DMS53 treated with DMSO at 0.1 percent for 48 hours (cell line): ENCODE measurements around the gene BCL2L15.
"Not testable (repeated sequence)": the region's sequence is repeated elsewhere in the genome, so short reads cannot be mapped to it uniquely, and the experiment has no call there.

ENCODE experiments used
- DNase-seq: peaks from one replicate; lab custom pipeline; 2025; ENCODE audit not compliant: unreplicated experiment; lab: John Stamatoyannopoulos, UW

The BCL2L15 gene

DNA sequence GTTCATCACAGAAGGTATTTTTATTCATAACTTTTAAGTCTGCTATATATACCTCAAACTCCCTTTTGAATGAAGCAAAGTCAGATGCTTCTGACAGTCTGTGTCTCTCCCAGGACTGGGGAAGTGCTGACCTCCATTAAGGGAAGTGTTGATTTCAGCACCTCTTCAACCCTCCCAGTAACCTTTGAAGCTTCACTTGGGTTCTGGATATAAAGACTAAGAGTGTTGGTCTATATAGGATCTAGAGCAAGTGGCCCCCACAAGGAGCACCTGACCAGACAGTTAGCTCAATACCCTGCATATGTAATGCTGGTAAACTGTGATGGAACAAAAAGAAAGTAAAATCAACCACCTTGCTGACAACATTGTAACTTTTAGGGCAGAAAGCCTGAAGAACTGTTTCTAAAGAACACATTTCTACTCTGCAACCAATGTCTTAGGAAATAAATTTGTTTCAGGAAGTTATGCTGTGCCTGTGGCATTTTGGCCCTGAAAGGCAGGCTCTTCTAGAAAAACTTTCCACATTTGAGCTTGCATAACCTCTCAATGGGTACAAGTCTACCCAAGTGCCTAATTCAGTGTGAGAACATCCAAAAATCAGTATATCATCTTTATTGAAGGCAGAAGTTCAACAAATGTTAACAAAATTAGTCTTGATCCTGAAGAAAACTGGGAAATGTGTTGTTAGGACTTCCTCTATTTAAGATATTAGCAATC lies 15.0 kb downstream of the BCL2L15 start:
- no peak for DNase-seq

DNA sequence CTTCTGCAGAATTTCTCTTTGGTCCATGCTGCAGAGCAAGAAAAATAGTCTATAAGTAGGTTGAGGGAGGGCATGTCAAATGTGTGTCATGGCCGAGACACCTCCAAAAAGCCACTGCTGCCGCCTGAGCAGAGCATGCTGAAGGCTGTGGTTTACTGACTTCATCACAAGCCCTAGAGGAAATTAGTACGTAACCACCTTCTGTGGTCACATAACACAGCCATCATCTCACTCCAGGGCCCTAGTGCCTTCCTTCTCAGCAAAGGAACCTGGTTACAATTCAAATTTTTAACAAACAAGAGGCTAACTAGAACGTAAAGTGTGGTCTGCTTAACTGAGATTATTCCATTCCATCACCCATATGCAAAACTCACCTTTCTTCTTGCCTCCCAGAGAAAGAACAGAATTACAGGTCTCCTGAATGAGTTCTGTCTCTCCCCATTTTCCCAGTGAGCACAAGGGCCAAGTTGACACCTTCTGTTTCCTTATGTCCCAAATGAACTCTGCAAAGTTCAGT lies 15.7 kb downstream of the BCL2L15 start, which contains the start of gene PTPN22:
Gene PTPN22 (minus strand): TSS at position 116 of the 517 bp plus-strand sequence.
- no peak for DNase-seq

DNA sequence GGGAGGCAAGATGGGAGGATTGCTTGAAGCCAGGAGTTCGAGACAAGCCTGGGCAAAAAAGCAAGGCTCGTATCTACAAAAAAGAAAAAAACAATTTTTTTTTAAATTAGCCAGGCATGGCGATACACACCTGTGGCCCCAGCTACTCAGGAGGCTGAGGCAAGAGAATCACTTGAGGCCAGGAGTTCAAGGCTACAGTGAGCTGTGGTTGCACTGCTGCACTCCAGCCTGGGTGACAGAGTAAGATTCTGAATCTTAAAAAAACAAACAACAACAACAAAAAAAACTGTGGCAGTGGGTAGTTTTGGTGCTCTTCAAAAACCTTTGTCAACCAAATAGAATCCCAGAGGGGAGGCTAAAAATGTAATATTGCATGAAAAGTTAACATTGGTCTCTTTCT lies 16.6 kb downstream of the BCL2L15 start:
- no peak for DNase-seq

DNA sequence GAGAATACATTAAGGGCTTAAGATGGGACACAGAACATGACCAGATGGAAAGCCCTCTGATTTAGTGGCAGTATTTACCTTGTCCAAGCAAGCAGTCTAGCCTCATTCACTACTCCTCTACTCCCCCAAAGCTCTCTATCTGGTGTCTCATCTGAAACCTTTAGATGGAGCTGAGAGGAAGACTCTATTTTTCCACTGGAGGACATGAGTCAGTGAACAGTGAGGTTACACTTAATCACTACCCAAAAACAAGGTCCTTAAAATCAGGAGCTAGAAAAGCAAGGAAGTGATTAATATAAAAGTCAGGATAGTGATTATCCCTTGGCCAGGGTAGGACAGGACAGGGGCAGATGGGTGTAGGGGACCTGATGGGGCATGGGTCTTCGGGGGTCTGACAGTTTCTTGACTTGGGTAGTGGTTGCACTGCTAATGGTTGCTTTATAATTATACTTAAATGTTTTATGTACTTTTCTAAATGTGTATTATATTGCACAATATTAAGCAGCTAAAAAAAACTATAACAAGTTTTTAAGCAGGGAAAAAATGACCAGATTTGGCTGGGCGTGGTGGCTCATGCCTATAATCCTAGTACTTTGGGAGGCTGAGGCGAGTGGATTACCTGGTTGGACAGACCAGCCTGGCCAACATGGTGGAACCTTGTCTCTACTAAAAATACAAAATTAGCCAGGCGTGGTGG lies 18.8 kb downstream of the BCL2L15 start:
- no peak for DNase-seq

DNA sequence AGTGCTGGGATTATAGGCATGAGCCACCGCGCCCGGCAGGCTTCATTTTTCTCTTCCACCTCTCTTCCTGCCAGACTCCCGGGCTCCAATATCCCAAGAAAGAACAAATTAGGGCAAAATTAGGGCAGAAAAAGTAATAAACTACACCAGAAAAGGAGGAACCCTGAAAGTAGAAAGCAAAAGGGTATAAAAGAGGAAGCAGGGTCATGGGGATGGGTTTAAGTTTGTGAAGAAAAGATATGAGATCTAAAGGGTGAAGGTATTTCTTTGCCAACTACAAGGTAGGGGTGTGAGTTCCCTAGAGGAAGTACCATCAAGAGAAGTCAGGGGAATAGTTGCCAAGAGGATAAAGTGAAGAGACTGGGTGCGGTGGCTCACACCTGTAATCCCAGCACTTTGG lies 25.7 kb downstream of the BCL2L15 start:
- DNase-seq = no peak

DNA sequence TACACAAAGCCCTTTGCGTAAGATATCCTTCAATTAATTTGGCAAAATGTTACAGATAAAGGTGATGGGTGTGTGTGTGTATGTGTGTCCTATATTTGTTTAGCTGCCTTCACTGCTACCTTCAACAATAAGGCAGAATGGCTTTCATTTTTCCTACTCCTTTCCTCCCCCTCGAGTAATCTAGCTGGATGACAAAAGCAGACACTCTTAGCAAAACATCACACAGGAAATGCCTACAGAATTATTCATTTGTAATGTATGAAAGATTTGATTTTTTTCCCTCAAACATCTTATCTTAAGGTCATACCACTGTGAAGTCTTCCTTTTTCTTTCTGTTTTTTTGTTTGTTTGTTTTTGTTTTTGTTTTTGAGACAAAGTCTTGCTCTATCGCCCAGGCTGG lies 26.5 kb downstream of the BCL2L15 start:
- no peak for DNase-seq

DNA sequence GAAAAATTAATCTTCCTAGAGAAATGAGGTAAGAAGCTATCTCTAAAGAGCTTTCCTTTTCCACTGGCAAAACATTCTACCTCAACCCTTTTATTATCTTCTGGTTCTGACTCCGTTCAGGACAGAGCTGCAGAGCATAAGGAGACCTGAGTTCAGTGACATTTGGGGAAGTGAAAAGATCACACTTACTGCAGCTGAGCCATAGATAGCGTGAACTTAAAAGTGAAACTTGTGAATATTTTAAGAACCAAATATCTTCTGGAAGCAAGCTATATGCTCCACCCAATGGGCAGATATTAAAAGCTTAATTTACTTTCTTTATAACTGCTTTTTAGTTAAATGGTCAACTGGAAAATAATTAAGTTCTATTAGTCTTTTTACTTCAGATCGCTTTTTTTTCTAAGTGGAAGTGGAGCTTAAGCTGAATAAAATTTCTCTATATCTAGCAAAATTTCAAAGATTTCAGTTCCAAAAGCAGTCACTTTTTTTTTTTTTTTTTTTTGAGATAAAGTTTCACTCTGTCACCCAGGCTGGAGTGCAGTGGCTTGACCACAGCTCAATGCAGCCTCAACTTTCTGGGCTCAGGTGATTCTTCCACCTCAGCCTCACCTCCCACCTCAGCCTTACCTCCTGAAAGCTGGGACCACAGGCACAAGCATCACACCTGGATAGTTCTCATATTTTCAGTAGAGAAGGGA lies 27.8 kb downstream of the BCL2L15 start:
- no peak for DNase-seq

DNA sequence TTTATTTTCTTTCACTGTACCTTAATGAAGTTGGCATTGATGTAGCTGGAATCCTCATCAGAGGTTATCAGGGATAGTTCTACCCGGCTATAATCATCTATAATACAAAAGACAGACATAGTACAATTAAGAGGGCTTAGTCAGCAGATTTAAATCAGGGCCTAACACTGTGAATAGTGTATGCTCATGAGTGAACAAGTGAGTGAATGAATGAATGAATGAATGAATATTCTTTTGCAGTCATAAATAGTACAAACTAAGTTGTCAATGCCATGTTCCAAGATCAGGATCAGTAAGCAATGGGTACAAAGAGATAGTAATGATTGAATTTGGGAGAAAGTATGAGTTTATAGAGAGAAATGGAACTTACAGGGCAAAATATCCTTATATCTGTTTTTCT lies 28.4 kb downstream of the BCL2L15 start:
- DNase-seq = no peak

DNA sequence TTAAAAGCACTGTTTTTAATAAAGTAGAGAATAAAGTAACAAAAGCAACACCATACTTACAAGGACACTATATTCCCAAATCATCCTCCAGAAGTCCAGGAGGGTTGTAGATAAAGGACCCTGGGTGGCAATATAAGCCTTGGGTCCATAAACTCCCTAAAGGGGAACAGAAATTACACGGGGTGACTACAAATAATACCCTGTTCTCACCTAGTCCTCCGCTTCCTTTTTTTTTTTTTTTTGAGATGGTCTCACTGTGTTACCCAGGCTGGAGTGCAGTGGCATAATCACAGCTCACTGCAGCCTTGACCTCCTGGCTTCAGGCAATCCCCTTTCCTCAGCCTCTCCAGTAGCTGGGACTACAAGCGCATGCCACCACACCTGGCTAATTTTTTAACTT lies 29.0 kb downstream of the BCL2L15 start:
- no peak for DNase-seq

DNA sequence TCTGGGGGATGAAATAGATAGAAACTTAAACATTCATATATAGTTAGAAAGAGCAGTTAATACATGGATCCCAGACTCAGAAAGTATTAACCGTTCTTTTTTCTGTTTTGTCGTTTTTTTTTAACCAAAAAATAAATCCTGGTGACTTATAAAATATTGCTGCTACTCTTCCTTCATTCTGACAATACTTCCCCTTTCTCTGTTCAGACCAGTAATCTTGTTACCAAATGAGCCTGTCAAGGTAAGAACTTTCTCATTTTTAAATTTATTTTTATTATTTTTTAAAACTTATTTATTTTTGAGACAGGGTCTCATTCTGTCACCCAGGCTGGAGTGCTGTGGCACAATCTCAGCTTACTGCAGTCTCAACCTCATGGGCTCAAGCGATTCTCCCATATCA lies 29.6 kb downstream of the BCL2L15 start:
- DNase-seq = no peak

DNA sequence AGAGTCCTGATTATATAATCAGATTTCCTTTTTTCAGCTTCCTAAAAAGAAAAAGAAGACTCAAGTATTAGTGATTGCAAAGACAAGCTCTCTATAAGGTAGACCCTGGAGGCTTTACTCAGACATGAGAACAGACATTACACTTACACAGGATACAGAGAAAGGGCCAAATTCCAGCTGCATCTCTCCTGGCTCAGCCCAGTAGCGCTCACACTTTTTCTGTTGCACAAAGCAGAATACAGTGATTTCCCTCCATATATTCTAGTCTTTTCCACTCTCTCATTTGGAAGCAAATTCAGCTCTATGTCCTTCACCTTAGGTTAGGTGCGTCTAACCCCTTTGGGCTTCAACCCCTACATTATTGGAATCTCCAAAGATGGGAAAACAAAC lies 31.0 kb downstream of the BCL2L15 start:
- DNase-seq = no peak

DNA sequence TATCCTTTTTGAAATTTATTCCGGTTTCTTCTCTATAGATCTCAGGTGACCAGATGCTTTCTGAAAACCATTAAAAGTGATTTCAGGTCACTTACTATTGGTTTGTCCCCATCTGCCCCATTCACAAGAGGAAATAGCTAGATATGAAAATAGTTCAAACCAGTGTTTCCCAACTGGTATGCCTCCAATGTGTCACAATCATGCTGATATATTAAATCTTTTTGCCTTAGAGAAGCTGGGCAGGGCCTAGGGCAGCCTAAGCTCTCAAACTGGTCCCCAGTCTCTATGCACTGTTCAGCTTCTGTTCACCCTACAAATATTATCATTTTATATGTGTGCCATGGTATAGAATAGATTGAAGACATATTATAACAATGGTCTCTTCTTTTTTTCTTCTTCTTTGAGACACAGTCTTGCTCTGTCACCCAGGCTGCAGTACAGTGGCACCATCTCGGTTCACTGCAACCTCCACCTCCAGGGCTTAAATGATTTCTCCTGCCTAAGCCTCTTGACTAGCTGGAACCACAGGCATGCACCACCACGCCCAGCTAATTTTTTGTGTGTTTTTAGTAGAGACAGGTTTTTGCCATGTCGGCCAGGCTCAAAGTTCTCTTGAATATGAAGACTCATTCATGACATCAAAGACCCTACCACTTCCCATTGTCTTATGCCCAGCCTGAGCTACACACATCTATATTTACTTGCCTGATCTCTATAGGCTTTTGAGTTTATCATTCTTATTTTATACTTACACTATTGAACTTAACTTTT lies 31.6 kb downstream of the BCL2L15 start:
- DNase-seq = no peak

GRCh38 chr1:113854234-113854633 lies 33.1 kb downstream of the BCL2L15 start:
- no peak for DNase-seq

DNA sequence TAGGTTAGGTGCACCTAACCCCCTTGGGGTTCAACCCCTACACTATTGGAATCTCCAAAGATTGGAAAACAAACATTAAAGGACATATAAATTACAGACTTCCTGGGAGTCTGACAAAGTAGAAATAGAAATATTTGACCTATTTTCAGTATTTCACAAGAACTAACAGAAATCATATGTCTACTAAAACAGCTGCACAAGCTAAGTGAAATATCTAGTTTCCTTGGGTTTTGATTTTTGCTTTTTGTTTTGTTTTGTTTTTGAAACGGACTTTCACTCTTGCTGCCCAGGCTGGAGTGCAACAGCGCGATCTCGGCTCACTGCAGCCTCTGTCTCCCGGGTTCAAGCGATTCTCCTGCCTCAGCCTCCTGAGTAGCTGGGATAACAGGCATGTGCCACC lies 34.7 kb downstream of the BCL2L15 start:
- not testable (repeated sequence) for DNase-seq

GRCh38 chr1:113850127-113850796 lies 37.1 kb downstream of the BCL2L15 start:
- no peak for DNase-seq

GRCh38 chr1:113849072-113849471 lies 38.3 kb downstream of the BCL2L15 start:
- no peak for DNase-seq

DNA sequence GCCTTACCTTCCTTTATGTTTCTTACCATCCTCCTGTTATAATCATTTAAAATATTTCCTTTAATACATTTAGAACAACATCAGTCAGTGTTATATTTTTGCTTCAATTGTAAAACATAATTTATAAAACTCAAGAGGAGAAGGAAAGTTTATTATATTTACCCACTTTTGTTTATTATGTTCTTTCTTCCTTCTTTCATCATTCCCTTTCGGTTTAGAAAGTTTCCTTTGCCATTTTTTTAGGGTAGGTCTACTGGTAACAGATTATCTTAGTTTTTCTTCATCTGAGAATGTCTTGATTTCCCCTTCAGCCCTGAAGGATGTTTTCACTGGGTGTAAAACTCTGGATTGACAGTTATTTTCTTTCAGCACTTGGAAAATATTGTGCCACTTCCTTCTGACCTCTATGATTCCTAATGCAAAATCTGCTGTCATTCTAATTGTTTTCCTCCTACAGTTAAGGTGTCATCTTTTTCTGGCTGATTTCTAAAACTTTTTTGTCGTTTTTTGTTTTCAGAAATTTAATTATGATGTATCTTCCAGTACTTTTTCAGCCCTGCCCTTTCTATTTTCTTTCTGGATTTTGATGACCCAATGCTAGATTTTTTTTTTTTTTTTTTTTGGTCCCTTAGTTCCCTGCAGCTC lies 40.9 kb downstream of the BCL2L15 start:
- no peak for DNase-seq

DNA sequence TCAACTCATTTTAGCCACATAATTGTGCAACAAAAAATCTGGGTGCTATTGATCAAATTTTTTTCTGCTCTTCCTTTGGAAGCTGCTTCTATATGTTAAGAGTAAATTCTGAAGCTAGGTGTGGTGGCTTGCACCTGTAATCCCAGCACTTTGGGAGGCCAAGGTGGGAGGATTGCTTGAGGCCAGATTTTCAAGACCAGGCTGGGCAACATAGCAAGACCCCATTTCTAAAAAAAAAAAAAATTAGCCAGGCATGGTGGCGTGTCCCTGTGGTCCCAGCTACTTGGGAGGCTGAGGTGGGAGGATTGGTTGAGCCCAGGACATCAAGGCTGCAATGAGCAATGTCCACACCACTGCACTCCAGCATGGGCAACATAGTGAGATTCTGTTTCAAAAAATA lies 50.8 kb downstream of the BCL2L15 start:
- no peak for DNase-seq

DNA sequence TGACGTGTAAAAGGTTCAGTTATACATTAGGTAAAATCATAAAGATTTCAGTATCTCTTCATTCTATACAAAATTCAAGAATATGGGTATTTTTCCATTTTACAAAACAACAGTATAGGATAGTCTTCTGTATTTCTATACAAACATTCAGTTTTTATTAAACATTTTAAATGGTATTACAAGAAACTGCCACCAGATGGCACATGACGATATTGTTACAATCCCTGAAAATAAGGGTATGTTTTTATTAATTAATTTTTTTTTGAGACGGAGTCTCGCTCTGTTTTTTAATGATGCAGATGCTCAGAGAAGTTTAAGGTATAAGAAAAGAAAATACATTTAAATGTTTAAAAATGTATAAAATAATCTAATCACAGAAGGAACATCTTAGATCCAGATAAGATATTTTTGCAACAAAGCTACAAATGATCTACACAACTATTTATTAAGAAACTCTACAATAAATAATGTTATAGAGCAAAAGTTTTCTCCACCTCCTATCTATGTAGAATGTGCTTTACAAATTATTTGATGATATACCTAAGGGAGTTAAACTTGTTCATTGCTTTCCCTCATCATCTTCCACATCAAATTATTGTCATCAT lies 51.6 kb downstream of the BCL2L15 start:
- peak; percentile 24 for DNase-seq

GRCh38 chr1:113834716-113835115 lies 52.7 kb downstream of the BCL2L15 start:
- DNase-seq = no peak
